ENCODE results near the gene KCNB1. TPM values are rescaled to one million over a fixed set of nuclear protein-coding genes. Genes with fewer than 3 reads are reported as not detected.

The KCNB1 gene
- polyA plus RNA-seq, 1 donor from 2014 or later = 3.6 TPM

DNA sequence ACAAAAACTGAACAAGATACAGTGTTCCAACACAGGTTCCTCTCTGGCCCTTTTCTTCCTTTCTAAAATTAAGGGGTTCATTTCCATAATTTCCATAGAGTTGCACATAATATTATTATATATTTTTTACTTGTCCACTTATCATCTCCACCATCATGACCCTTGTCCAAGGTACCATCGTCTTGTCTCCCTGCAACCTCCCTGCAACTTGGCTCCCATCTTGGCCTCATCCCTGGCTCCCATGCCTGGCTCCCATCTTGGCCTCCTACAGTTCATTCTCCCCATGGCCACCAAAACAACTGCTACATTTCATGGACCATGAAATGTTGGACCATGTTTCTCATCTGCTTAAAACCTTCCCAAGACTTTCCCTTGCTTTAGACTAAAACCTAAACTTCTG, 3.1 kb upstream of the KCNB1 start:
- no peak overlapping the region for H2AFZ ChIP-seq (ENCODE audit: low read depth, low read length)

DNA sequence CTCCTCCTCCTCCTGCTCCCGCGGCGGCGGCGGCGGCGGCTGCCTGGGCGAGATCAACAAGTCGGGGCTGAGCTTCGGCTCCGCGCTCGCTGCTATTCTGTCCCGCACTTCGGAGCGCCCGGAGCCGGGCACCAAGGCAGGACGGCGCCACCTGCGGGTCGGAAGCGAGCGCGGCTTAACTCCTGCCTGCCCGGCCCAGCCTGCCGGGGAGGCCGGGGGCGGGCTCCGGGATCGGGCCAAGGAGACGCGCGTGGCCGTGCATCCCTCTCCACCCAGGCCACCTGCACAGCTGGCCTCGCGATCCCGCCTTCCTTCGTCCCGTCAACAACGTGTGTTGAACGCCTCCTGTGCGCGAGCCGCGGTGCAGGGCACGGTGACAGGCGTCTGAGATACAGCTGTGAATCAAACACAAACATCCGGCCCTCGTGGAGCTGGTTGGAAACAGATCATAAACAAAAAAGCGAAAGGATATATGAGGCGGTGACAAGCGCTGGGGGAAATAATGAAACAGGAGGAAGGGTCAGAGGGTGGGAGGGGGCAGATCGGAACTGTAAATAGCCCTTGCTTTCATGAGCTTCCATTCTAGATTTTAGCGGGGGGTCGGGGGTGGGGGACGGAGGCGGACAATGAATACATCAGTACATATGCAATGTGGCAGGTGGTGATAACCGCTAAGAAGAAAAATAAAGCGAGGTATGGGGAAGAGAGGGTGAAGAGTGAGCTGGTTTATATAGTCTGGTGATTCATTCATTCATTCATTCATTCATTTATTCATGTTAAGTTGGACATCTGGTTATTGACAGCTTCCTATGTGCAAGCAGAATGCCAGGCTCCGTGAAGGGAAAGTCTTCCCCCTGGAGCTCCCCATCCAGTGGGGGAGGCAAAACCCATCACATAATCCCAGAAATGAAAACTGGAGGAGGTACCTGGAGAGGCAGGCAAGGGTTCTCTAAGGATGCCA, 2.0 kb upstream of the KCNB1 start:
- H2AFZ ChIP-seq (ENCODE audit: low read depth, low read length) = peak overlapping the region; percentile 85
- peak; percentile 91 for TF ChIP-seq RAD21 (conservative IDR thresholded peaks at IDR 0.05)
- TF ChIP-seq SMC3 (conservative IDR thresholded peaks at IDR 0.05; ENCODE audit: poor library complexity) = peak; percentile 97
- TF ChIP-seq, protein P1, sequence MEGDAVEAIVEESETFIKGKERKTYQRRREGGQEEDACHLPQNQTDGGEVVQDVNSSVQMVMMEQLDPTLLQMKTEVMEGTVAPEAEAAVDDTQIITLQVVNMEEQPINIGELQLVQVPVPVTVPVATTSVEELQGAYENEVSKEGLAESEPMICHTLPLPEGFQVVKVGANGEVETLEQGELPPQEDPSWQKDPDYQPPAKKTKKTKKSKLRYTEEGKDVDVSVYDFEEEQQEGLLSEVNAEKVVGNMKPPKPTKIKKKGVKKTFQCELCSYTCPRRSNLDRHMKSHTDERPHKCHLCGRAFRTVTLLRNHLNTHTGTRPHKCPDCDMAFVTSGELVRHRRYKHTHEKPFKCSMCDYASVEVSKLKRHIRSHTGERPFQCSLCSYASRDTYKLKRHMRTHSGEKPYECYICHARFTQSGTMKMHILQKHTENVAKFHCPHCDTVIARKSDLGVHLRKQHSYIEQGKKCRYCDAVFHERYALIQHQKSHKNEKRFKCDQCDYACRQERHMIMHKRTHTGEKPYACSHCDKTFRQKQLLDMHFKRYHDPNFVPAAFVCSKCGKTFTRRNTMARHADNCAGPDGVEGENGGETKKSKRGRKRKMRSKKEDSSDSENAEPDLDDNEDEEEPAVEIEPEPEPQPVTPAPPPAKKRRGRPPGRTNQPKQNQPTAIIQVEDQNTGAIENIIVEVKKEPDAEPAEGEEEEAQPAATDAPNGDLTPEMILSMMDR (IDR thresholded peaks at IDR 0.05; ENCODE audit: poor library complexity, severe bottlenecking) = peak; percentile 98
- TF ChIP-seq TAF1 (IDR thresholded peaks at IDR 0.05; ENCODE audit: low read depth) = peak; percentile 21
- no peak for TF ChIP-seq EZH2 (IDR thresholded peaks at IDR 0.05; ENCODE audit: borderline replicate concordance, insufficient read depth, low read length, poor library complexity, severe bottlenecking)
- TF ChIP-seq POLR2AphosphoS5 (IDR thresholded peaks at IDR 0.05) = peak; percentile 79
- TF ChIP-seq, protein P2, sequence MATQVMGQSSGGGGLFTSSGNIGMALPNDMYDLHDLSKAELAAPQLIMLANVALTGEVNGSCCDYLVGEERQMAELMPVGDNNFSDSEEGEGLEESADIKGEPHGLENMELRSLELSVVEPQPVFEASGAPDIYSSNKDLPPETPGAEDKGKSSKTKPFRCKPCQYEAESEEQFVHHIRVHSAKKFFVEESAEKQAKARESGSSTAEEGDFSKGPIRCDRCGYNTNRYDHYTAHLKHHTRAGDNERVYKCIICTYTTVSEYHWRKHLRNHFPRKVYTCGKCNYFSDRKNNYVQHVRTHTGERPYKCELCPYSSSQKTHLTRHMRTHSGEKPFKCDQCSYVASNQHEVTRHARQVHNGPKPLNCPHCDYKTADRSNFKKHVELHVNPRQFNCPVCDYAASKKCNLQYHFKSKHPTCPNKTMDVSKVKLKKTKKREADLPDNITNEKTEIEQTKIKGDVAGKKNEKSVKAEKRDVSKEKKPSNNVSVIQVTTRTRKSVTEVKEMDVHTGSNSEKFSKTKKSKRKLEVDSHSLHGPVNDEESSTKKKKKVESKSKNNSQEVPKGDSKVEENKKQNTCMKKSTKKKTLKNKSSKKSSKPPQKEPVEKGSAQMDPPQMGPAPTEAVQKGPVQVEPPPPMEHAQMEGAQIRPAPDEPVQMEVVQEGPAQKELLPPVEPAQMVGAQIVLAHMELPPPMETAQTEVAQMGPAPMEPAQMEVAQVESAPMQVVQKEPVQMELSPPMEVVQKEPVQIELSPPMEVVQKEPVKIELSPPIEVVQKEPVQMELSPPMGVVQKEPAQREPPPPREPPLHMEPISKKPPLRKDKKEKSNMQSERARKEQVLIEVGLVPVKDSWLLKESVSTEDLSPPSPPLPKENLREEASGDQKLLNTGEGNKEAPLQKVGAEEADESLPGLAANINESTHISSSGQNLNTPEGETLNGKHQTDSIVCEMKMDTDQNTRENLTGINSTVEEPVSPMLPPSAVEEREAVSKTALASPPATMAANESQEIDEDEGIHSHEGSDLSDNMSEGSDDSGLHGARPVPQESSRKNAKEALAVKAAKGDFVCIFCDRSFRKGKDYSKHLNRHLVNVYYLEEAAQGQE (IDR thresholded peaks at IDR 0.05; ENCODE audit: borderline replicate concordance) = peak; percentile 52
- TF ChIP-seq EP300 (conservative IDR thresholded peaks at IDR 0.05; ENCODE audit: poor library complexity, severe bottlenecking) = peak; percentile 51
- TF ChIP-seq MXI1 (conservative IDR thresholded peaks at IDR 0.05; ENCODE audit: poor library complexity, severe bottlenecking) = peak; percentile 91
- peak overlapping the region; percentile 89 for H3K9ac ChIP-seq (ENCODE audit: low read length)

More for the DNA sequence above, 3.1 kb upstream of the KCNB1 start:
- Histone ChIP-seq H3K79me2 (replicated peaks; ENCODE audit: insufficient read depth, low read length) (no peaks in the 10 kb centered on the region), H3K4me3 (ENCODE audit: low read length) (no peak overlapping the region), H3K9me3 (ENCODE audit: low read length) (no peaks in the 10 kb centered on the region), H3K27ac (ENCODE audit: low read length) (no peak overlapping the region), H3K9ac (ENCODE audit: low read length) (no peak overlapping the region), H3K36me3 (ENCODE audit: insufficient read depth, low read length) (no peaks in the 10 kb centered on the region), H3K27me3 (ENCODE audit: insufficient read depth, low read depth, low read length) (no peaks in the 10 kb centered on the region), H3K9me2 (ENCODE audit: insufficient read depth, low read length) (no peaks in the 10 kb centered on the region), H3K4me2 (ENCODE audit: low read length) (no peak overlapping the region), H3F3A (ENCODE audit: insufficient read depth, low read length, poor library complexity, severe bottlenecking) (no peaks in the 10 kb centered on the region), H4K20me1 (ENCODE audit: insufficient read depth) (no peaks in the 10 kb centered on the region)
- TF ChIP-seq MXI1 (conservative IDR thresholded peaks at IDR 0.05; ENCODE audit: poor library complexity, severe bottlenecking) (no peak), POLR2AphosphoS5 (IDR thresholded peaks at IDR 0.05) (no peak)
- TF ChIP-seq, protein P2 (IDR thresholded peaks at IDR 0.05; ENCODE audit: borderline replicate concordance) = no peak

More for the DNA sequence above, 2.0 kb upstream of the KCNB1 start:
- H3F3A ChIP-seq (ENCODE audit: insufficient read depth, low read length, poor library complexity, severe bottlenecking) = no peaks in the 10 kb centered on the region
- H3K9me3 ChIP-seq (ENCODE audit: low read length) = no peaks in the 10 kb centered on the region
- H3K36me3 ChIP-seq (ENCODE audit: insufficient read depth, low read length) = no peaks in the 10 kb centered on the region
- peak overlapping the region; percentile 83 for H3K4me3 ChIP-seq (ENCODE audit: low read length)
- H4K20me1 ChIP-seq (ENCODE audit: insufficient read depth) = no peaks in the 10 kb centered on the region
- H3K4me2 ChIP-seq (ENCODE audit: low read length) = peak overlapping the region; percentile 60
- H3K27me3 ChIP-seq (ENCODE audit: insufficient read depth, low read depth, low read length) = no peaks in the 10 kb centered on the region
- no peaks in the 10 kb centered on the region for H3K9me2 ChIP-seq (ENCODE audit: insufficient read depth, low read length)
- peak overlapping the region; percentile 76 for H3K27ac ChIP-seq (ENCODE audit: low read length)
- no peaks in the 10 kb centered on the region for H3K79me2 ChIP-seq (replicated peaks; ENCODE audit: insufficient read depth, low read length)
